OCI-LY3 (cell line): ENCODE results near the gene SEC22A.

Experiments
- EZH2phosphoT487 ChIP-seq: fragments of 200-600 bp; shearing (Covaris generic); IDR thresholded peaks from 2 replicates; pipeline ENCODE4 v1.6.1; 2018; ENCODE audit warnings: antibody characterized with exemption, mixed run types, low read depth
- TF ChIP-seq, protein P1 (sequence below): fragments of 200-600, 300-600 bp; sonication (generic); IDR thresholded peaks from 2 replicates; pipeline ENCODE4 v1.5.1; 2014; ENCODE audit warnings: antibody characterized with exemption, low read length, low read depth

DNA sequence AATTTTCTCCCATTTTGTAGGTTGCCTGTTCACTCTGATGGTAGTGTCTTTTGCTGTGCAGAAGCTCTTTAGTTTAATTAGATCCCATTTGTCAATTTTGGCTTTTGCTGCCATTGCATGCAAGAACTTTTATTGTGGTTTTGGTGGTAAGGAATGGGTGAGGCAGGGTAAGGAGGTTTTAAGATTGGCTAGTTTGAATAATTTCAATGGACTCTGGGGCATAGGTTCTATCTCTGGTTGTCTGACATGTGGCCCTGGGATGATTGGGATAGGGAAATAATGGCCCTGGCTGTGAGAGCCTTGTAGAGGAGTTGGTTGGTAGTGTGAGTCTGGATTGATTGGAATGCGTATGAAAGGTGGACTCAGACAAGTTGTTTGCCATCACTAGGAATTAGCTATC lies 38.0 kb downstream of the SEC22A start:
- TF ChIP-seq, protein P1, sequence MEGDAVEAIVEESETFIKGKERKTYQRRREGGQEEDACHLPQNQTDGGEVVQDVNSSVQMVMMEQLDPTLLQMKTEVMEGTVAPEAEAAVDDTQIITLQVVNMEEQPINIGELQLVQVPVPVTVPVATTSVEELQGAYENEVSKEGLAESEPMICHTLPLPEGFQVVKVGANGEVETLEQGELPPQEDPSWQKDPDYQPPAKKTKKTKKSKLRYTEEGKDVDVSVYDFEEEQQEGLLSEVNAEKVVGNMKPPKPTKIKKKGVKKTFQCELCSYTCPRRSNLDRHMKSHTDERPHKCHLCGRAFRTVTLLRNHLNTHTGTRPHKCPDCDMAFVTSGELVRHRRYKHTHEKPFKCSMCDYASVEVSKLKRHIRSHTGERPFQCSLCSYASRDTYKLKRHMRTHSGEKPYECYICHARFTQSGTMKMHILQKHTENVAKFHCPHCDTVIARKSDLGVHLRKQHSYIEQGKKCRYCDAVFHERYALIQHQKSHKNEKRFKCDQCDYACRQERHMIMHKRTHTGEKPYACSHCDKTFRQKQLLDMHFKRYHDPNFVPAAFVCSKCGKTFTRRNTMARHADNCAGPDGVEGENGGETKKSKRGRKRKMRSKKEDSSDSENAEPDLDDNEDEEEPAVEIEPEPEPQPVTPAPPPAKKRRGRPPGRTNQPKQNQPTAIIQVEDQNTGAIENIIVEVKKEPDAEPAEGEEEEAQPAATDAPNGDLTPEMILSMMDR = no peak
- TF ChIP-seq EZH2phosphoT487 = no peak
